HCT116 (cell line): ENCODE data around the gene NDUFB2. TPM values are rescaled to one million over a fixed set of nuclear protein-coding genes. Genes with fewer than 3 reads are reported as not detected.

Source experiments
- ATAC-seq: fragments of 200-7000 bp; cut with Tn5 transposase; 2 replicates; pipeline ENCODE4 v1.9.1; 2020; ENCODE audit warnings: mild to moderate bottlenecking, moderate library complexity
- BruUV-seq: library from RNA; stranded (reverse); fragments of 400-500 nt; replicated peaks from 2 replicates; lab custom pipeline; 2021; lab: Mats Ljungman, UMichigan
- CTCF ChIA-PET: fragments of 300-600 bp; sonication (Branson Sonifier 250); formaldehyde crosslinking; loops from one replicate; lab custom pipeline; 2021; ENCODE audit warnings: antibody characterized with exemption; lab: Charles Lee
- POLR2A ChIA-PET: fragments of 300-600, 350-600 bp; sonication (Branson Sonifier 250); formaldehyde crosslinking; loops from one replicate; lab custom pipeline; 2021; ENCODE audit warnings: antibody characterized with exemption; lab: Charles Lee
- RAD21 ChIA-PET, 2 experiments: fragments of 300-600 bp; sonication (Branson Sonifier 250); formaldehyde crosslinking; loops; one replicate each; lab custom pipeline; 2023; ENCODE audit warnings: low total read pairs in 2 of 2; ENCODE audit not compliant: uncharacterized antibody in 2 of 2, unreplicated experiment in 2 of 2, low non-redundant PET in 1 of 2; lab: Charles Lee
- DNase-seq: peaks from one replicate; pipeline ENCODE4 v3.0.0-alpha.2; 2010; ENCODE audit warnings: low read depth, low spot score
- H2AFZ ChIP-seq: fragments of 200-600 bp; shearing (Covaris generic), sonication (generic); 2 replicates; pipeline ENCODE4 v1.6.1; 2017; ENCODE audit warnings: low read depth, mixed run types, mixed read lengths, antibody characterized with exemption, low read length; ENCODE audit not compliant: poor library complexity, severe bottlenecking
- H3K27ac ChIP-seq: 2 replicates; pipeline ENCODE4 v1.5.1; 2012; ENCODE audit warnings: low read depth, low read length
- H3K27me3 ChIP-seq: fragments of 200-600 bp; sonication (generic); 2 replicates; pipeline ENCODE4 v1.6.1; 2016; ENCODE audit warnings: mixed run types, low read length, mixed read lengths; ENCODE audit not compliant: insufficient read depth
- H3K36me3 ChIP-seq, 2 experiments: fragments of 200-500 bp in 1 of 2; fragments of 200-600 bp in 1 of 2; sonication (Bioruptor generic) in 1 of 2; sonication (generic) in 1 of 2; 2 replicates each; pipeline versions ENCODE4 v1.5.1 to v1.6.1; 2014 to 2016; ENCODE audit warnings: low read length in 2 of 2, inconsistent platforms in 1 of 2, mixed read lengths in 1 of 2, mixed run types in 1 of 2; ENCODE audit not compliant: insufficient read depth in 2 of 2, control insufficient read depth in 1 of 2
- H3K4me1 ChIP-seq, 2 experiments: fragments of 200-600 bp in 1 of 2; sonication (generic) in 1 of 2; 2 replicates each; pipeline versions ENCODE4 v1.5.1 to v1.6.1; 2012 to 2017; ENCODE audit warnings: low read length in 2 of 2, inconsistent platforms in 1 of 2, mild to moderate bottlenecking in 1 of 2, mixed read lengths in 1 of 2, mixed run types in 1 of 2, moderate library complexity in 1 of 2; ENCODE audit not compliant: insufficient read depth in 2 of 2, control insufficient read depth in 1 of 2
- H3K4me2 ChIP-seq: fragments of 200-600 bp; sonication (generic); 2 replicates; pipeline ENCODE4 v1.6.1; 2017; ENCODE audit warnings: mixed run types, low read length, mixed read lengths
- H3K4me3 ChIP-seq, 2 experiments: fragments of 200-600 bp in 1 of 2; sonication (generic) in 1 of 2; replicated peaks in 1 of 2; 2 replicates each; pipeline ENCODE4 v1.5.1; 2011 to 2016; ENCODE audit warnings: low read length in 2 of 2, control low read depth in 1 of 2, low read depth in 1 of 2, mild to moderate bottlenecking in 1 of 2, mixed read lengths in 1 of 2, mixed run types in 1 of 2
- H3K79me2 ChIP-seq: fragments of 200-600 bp; sonication (generic); 2 replicates; pipeline ENCODE4 v1.6.1; 2017; ENCODE audit warnings: mild to moderate bottlenecking, mixed run types, low read length, moderate library complexity, mixed read lengths; ENCODE audit not compliant: insufficient read depth
- H3K9ac ChIP-seq: fragments of 200-600 bp; sonication (generic); 2 replicates; pipeline ENCODE4 v1.6.1; 2016; ENCODE audit warnings: low read length, mixed read lengths
- H3K9me2 ChIP-seq: fragments of 200-600 bp; sonication (generic), shearing (Covaris generic); 2 replicates; pipeline ENCODE4 v1.6.1; 2017; ENCODE audit warnings: mixed run types, mild to moderate bottlenecking, moderate library complexity; ENCODE audit not compliant: insufficient read depth
- H3K9me3 ChIP-seq, 2 experiments: fragments of 200-500 bp in 1 of 2; fragments of 200-600 bp in 1 of 2; sonication (Bioruptor generic) in 1 of 2; sonication (generic) in 1 of 2; 2 replicates each; pipeline ENCODE4 v1.6.1; 2014 to 2017; ENCODE audit warnings: low read length in 2 of 2, mixed read lengths in 2 of 2, inconsistent platforms in 1 of 2, low read depth in 1 of 2, mild to moderate bottlenecking in 1 of 2, mixed run types in 1 of 2, moderate library complexity in 1 of 2; ENCODE audit not compliant: control insufficient read depth in 1 of 2, insufficient read depth in 1 of 2
- H4K20me1 ChIP-seq: fragments of 200-600 bp; sonication (generic), shearing (Covaris generic); 2 replicates; pipeline ENCODE4 v1.6.1; 2017; ENCODE audit warnings: mixed run types, mild to moderate bottlenecking, moderate library complexity; ENCODE audit not compliant: insufficient read depth
- CEBPB ChIP-seq: IDR thresholded peaks from 2 replicates; pipeline ENCODE4 v1.6.1; 2012; ENCODE audit warnings: low read depth
- EZH2phosphoT487 ChIP-seq: fragments of 200-600 bp; IDR thresholded peaks from 2 replicates; pipeline ENCODE4 v1.6.1; 2018; ENCODE audit warnings: antibody characterized with exemption, borderline replicate concordance
- FOSL1 ChIP-seq: IDR thresholded peaks from 2 replicates; pipeline ENCODE4 v1.6.1; 2012; ENCODE audit warnings: low read depth
- JUND ChIP-seq: IDR thresholded peaks from 2 replicates; pipeline ENCODE4 v1.6.1; 2012
- MAX ChIP-seq: IDR thresholded peaks from 2 replicates; pipeline ENCODE4 v1.6.1; 2012
- POLR2A ChIP-seq: IDR thresholded peaks from 2 replicates; pipeline ENCODE4 v1.7.0; 2011; ENCODE audit warnings: borderline replicate concordance; ENCODE audit not compliant: insufficient read depth, insufficient read length; ENCODE audit errors: extremely low read depth
- REST ChIP-seq: IDR thresholded peaks from 2 replicates; pipeline ENCODE4 v1.6.1; 2012; ENCODE audit warnings: low read depth
- SP1 ChIP-seq: IDR thresholded peaks from 2 replicates; pipeline ENCODE4 v1.6.1; 2012; ENCODE audit warnings: low read depth
- YY1 ChIP-seq: IDR thresholded peaks from 2 replicates; pipeline ENCODE4 v1.6.1; 2011; ENCODE audit warnings: low read length, low read depth, moderate library complexity, mild to moderate bottlenecking; ENCODE audit not compliant: insufficient replicate concordance; ENCODE audit errors: extremely low read depth
- intact Hi-C: fragments of 100-400 bp; cut with micrococcal nuclease; formaldehyde crosslinking; loops from 2 replicates; pipeline ENCODE4 v1.10.0; 2022
- total RNA-seq: library from RNA; stranded (reverse); gene quantifications from one replicate; pipeline ENCODE4 v1.2.1, GENCODE V29; 2021; ENCODE audit not compliant: unreplicated experiment
- TF ChIP-seq, protein P1 (sequence below), 3 experiments: fragments of 200-600 bp in 1 of 3; sonication (generic) in 1 of 3; IDR thresholded peaks in 2 of 3; conservative IDR thresholded peaks in 1 of 3; 2 replicates each; pipeline ENCODE4 v1.5.1; 2012 to 2017; ENCODE audit warnings: low read depth in 2 of 3, low read length in 2 of 3, antibody characterized with exemption in 1 of 3, borderline replicate concordance in 1 of 3, control low read depth in 1 of 3, mild to moderate bottlenecking in 1 of 3, mixed read lengths in 1 of 3, mixed run types in 1 of 3, moderate library complexity in 1 of 3; ENCODE audit not compliant: insufficient read depth in 1 of 3

NDUFB2 gene
- total RNA-seq, 1 experiment from 2014 or later = 143 TPM

DNA sequence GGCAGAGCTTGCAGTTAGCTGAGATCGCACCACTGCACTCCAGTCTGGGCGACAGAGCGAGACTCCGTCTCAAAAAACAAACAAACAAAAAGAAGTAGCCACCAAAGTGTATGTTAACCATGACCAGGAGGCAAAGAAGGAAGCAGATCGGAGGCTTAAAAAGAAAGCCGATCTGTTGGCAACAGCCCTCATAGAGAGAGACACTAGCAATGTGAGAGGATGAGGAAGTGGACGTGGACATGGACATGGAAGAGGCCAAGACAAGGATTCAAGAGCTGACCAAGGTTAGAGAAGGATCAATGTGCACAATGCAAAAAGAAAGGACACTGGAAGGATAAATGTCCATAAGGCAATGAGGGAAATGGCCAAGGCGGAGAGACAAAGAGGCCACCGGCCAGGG is 38.6 kb upstream of the NDUFB2 start:
- TF ChIP-seq POLR2A = no peak
- no peak for TF ChIP-seq REST
- Histone ChIP-seq H2AFZ (no peak overlapping the region), H3K4me1 (peaks cover 0 to 6% of the 10 kb centered on the region in 2 experiments; a peak in 1 of 4 replicates), H3K27ac (no peak overlapping the region), H3K9ac (no peak overlapping the region), H3K4me3 (no peak overlapping the region), H3K27me3 (peaks cover 4% of the 10 kb centered on the region; the same call in 1 of the 2 replicates), H4K20me1 (no peaks in the 10 kb centered on the region), H3K36me3 (no peaks in the 10 kb centered on the region), H3K4me2 (no peak overlapping the region), H3K79me2 (no peaks in the 10 kb centered on the region), H3K9me2 (no peaks in the 10 kb centered on the region), H3K9me3 (no peaks in the 10 kb centered on the region)
- CTCF ChIA-PET = no interaction called here
- RAD21 ChIA-PET = no interaction called here
- intact Hi-C loops = no loop called here
- ATAC-seq (no peak), DNase-seq (no peak)
- no TSS peak for BruUV-seq
- POLR2A ChIA-PET = no interaction called here

DNA sequence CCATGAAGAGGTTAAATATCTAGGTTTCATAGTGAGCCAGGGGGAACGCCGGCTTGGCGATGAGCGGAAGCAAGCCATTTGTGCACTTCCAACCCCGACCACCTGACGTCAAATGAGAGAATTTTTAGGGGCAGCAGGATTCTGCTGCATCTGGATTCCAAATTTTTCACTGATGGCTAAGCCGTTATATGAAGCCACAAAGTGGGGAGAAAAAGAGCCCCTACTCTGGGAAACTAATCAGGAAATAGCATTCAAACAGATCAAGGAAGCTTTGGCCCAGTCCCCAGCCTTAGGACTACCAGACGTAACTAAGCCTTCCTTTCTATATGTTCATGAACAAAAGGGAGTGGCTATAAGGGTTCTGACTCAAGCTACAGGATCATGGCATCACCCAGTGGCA is 36.7 kb upstream of the NDUFB2 start:
- POLR2A ChIA-PET = no interaction called here
- no peaks in the 10 kb centered on the region for H3K9me2 ChIP-seq
- RAD21 ChIA-PET = no interaction called here
- H3K36me3 ChIP-seq = no peaks in the 10 kb centered on the region
- CTCF ChIA-PET = no interaction called here
- ATAC-seq (no peak), DNase-seq (no peak)
- H2AFZ ChIP-seq = no peak overlapping the region
- no peak overlapping the region for H3K4me2 ChIP-seq
- H4K20me1 ChIP-seq = no peaks in the 10 kb centered on the region
- intact Hi-C loops = no loop called here
- no peak overlapping the region for H3K4me3 ChIP-seq
- no peak overlapping the region for H3K9ac ChIP-seq
- no TSS peak for BruUV-seq
- no peak overlapping the region for H3K27ac ChIP-seq
- no peaks in the 10 kb centered on the region for H3K79me2 ChIP-seq
- H3K9me3 ChIP-seq = no peaks in the 10 kb centered on the region
- H3K4me1 ChIP-seq = peaks cover 0 to 6% of the 10 kb centered on the region in 2 experiments; a peak in 1 of 4 replicates
- peaks cover 4% of the 10 kb centered on the region; the same call in 1 of the 2 replicates for H3K27me3 ChIP-seq
- TF ChIP-seq SP1 (no peak), POLR2A (no peak), REST (no peak), FOSL1 (no peak), CEBPB (no peak), YY1 (no peak), MAX (no peak), JUND (no peak), EZH2phosphoT487 (no peak)
- TF ChIP-seq, protein P1, sequence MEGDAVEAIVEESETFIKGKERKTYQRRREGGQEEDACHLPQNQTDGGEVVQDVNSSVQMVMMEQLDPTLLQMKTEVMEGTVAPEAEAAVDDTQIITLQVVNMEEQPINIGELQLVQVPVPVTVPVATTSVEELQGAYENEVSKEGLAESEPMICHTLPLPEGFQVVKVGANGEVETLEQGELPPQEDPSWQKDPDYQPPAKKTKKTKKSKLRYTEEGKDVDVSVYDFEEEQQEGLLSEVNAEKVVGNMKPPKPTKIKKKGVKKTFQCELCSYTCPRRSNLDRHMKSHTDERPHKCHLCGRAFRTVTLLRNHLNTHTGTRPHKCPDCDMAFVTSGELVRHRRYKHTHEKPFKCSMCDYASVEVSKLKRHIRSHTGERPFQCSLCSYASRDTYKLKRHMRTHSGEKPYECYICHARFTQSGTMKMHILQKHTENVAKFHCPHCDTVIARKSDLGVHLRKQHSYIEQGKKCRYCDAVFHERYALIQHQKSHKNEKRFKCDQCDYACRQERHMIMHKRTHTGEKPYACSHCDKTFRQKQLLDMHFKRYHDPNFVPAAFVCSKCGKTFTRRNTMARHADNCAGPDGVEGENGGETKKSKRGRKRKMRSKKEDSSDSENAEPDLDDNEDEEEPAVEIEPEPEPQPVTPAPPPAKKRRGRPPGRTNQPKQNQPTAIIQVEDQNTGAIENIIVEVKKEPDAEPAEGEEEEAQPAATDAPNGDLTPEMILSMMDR (IDR thresholded peaks at IDR 0.05 in 2 of 3, conservative IDR thresholded peaks at IDR 0.05 in 1 of 3; ENCODE audit: borderline replicate concordance in 1 of 3, insufficient read depth in 1 of 3, low read depth in 2 of 3, low read length in 2 of 3) = no peak
